Activated CD4-positive, alpha-beta memory T cell treated with anti-CD3 and anti-CD28 coated beads, Interleukin-2, amount 10 ng/mL, durations not matched to agents 7 days and 5 days (primary cell): ENCODE results near the gene CXCL9. TPM values are rescaled to one million over a fixed set of nuclear protein-coding genes. Genes with fewer than 3 reads are reported as not detected.
A peak's percentile ranks its signal among the peaks of the same experiment; 100 is the strongest.
"Not testable (repeated sequence)": the region's sequence is repeated elsewhere in the genome, so short reads cannot be mapped to it uniquely, and the experiment has no call there.

Source experiments
- CTCF ChIA-PET: fragments of 350-600 bp; sonication (Branson Sonifier 250); formaldehyde crosslinking; loops from one replicate; lab custom pipeline; 2021; ENCODE audit warnings: antibody characterized with exemption, inconsistent platforms; lab: Charles Lee
- POLR2A ChIA-PET: fragments of 350-600 bp; sonication (Branson Sonifier 250); formaldehyde crosslinking; loops from one replicate; lab custom pipeline; 2021; ENCODE audit warnings: antibody characterized with exemption; lab: Charles Lee
- DNase-seq: peaks from one replicate; pipeline ENCODE4 v3.0.0-alpha.2; 2020
- H3K27ac Mint-ChIP-seq: one replicate; pipeline ENCODE4 v1.8.0; 2021; ENCODE audit warnings: mild to moderate bottlenecking, mixed read lengths
- H3K27me3 Mint-ChIP-seq: one replicate; pipeline ENCODE4 v1.8.0; 2021; ENCODE audit warnings: mixed read lengths
- H3K36me3 Mint-ChIP-seq: one replicate; pipeline ENCODE4 v1.8.0; 2021; ENCODE audit warnings: low read depth, mixed read lengths
- H3K4me1 Mint-ChIP-seq: one replicate; pipeline ENCODE4 v1.8.0; 2021; ENCODE audit warnings: mixed read lengths
- H3K4me3 Mint-ChIP-seq: one replicate; pipeline ENCODE4 v1.8.0; 2021; ENCODE audit warnings: mild to moderate bottlenecking, mixed read lengths
- H3K9me3 Mint-ChIP-seq: one replicate; pipeline ENCODE4 v1.8.0; 2021; ENCODE audit warnings: mixed read lengths
- total RNA-seq, 2 experiments: library from RNA; stranded (reverse); gene quantifications; one replicate each; pipeline ENCODE4 v1.2.3, GENCODE V29; 2021

CXCL9 gene
- total RNA-seq, 2 experiments from 2014 or later: not detected

- no peak overlapping the region for H3K4me3 Mint-ChIP-seq
- no peak for DNase-seq
- peaks cover 8% of the 10 kb centered on the region for H3K27me3 Mint-ChIP-seq
- peaks cover 10% of the 10 kb centered on the region for H3K4me1 Mint-ChIP-seq
- H3K36me3 Mint-ChIP-seq: peaks cover 2% of the 10 kb centered on the region
- CTCF ChIA-PET: interaction anchor here (1.2 to 1.6 kb wide), 2 partner anchors 13 to 27 kb away, joined by 4 to 5 read pairs; no protein-coding TSS in a partner anchor
- POLR2A ChIA-PET: no interaction called here
- H3K9me3 Mint-ChIP-seq: no peaks in the 10 kb centered on the region
- no peak overlapping the region for H3K27ac Mint-ChIP-seq
These were observed 2.0 kb upstream of the CXCL9 start for GRCh38 chr4:76009311-76009710.

- POLR2A ChIA-PET: no interaction called here
These were observed 3.7 kb downstream of the CXCL9 start for GRCh38 chr4:76003620-76004019.

GRCh38 chr4:76003035-76003434, 4.3 kb downstream of the CXCL9 start:
- H3K9me3 Mint-ChIP-seq: no peaks in the 10 kb centered on the region
- H3K36me3 Mint-ChIP-seq: no peaks in the 10 kb centered on the region
- ChIA-PET POLR2A (no interaction called here), CTCF (no interaction called here)
- H3K27me3 Mint-ChIP-seq: peaks cover 4% of the 10 kb centered on the region
- no peak overlapping the region for H3K4me3 Mint-ChIP-seq
- DNase-seq: no peak
- H3K27ac Mint-ChIP-seq: no peak overlapping the region
- peaks cover 7% of the 10 kb centered on the region for H3K4me1 Mint-ChIP-seq

More at GRCh38 chr4:76003620-76004019, 3.7 kb downstream of the CXCL9 start:
- Mint-ChIP-seq H3K36me3 (no peaks in the 10 kb centered on the region), H3K4me3 (no peak overlapping the region), H3K4me1 (peaks cover 7% of the 10 kb centered on the region), H3K27ac (no peak overlapping the region), H3K9me3 (no peaks in the 10 kb centered on the region), H3K27me3 (peaks cover 6% of the 10 kb centered on the region)
- no peak for DNase-seq
- CTCF ChIA-PET: no interaction called here

- Mint-ChIP-seq H3K4me3 (no peak overlapping the region), H3K27ac (no peak overlapping the region), H3K27me3 (peaks cover 3% of the 10 kb centered on the region), H3K9me3 (no peaks in the 10 kb centered on the region), H3K36me3 (no peaks in the 10 kb centered on the region), H3K4me1 (peaks cover 7% of the 10 kb centered on the region)
- CTCF ChIA-PET: no interaction called here
- DNase-seq: no peak
- POLR2A ChIA-PET: no interaction called here
These were observed 5.1 kb downstream of the CXCL9 start for GRCh38 chr4:76002176-76002575.

DNA sequence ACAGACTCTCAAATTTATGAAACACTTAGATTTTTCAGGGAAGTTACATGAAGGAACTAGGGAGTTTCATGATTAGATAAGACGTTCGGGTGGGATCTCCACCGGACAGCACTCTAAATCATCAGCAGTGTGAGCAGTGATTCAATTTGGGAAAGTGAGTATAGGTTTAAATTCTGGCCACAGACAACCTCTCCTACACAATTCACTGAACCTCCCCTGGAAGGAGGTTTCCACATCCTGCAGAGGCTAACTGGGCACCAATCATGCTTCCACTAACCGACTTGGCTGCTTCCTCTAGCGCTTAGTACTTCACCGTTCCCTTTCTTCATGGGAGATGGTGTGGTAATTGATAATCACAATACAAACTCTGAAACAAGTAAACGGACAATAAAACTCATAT, 5.6 kb downstream of the CXCL9 start:
- Mint-ChIP-seq H3K4me1 (peaks cover 7% of the 10 kb centered on the region), H3K4me3 (no peak overlapping the region), H3K36me3 (no peaks in the 10 kb centered on the region), H3K27me3 (no peaks in the 10 kb centered on the region), H3K9me3 (no peaks in the 10 kb centered on the region), H3K27ac (no peak overlapping the region)
- DNase-seq: no peak
- POLR2A ChIA-PET: no interaction called here
- CTCF ChIA-PET: interaction anchor here (0.6 kb wide), 1 partner anchor 66 kb away, joined by 3 read pairs; no protein-coding TSS in a partner anchor

GRCh38 chr4:76000279-76000678, 7.0 kb downstream of the CXCL9 start:
- ChIA-PET CTCF (interaction anchor here (1.5 kb wide), 1 partner anchor 66 kb away, joined by 4 read pairs; no protein-coding TSS in a partner anchor), POLR2A (no interaction called here)
- Mint-ChIP-seq H3K4me3 (no peak overlapping the region), H3K9me3 (no peaks in the 10 kb centered on the region), H3K27me3 (no peaks in the 10 kb centered on the region), H3K36me3 (no peaks in the 10 kb centered on the region), H3K27ac (no peak overlapping the region), H3K4me1 (peaks cover 10% of the 10 kb centered on the region)
- DNase-seq: no peak

DNA sequence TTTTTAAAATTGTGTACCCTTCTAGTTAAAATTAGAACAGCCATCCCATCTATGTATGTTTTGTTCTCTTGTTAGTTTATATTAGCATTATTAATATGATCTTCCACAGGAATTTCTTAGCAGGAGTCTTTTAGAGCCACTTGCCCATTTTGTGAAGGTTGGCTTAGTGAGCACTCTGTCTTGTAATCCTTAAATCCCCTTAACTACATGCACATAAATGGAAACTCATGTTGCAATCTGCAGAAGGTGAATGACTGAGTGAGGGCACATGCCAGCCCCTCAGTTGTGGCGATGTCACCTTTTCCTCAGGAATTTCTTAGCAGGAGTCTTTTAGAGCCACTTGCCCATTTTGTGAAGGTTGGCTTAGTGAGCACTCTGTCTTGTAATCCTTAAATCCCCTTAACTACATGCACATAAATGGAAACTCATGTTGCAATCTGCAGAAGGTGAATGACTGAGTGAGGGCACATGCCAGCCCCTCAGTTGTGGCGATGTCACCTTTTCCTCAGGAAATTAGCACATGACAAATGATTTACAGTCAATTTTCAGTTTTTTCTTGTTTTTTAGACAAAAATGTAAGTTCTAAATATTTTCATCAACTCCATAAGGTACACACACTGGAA, 8.7 kb downstream of the CXCL9 start:
- CTCF ChIA-PET, DNase-seq, H3K4me1 Mint-ChIP-seq, H3K4me3 Mint-ChIP-seq, POLR2A ChIA-PET, H3K27me3 Mint-ChIP-seq, H3K27ac Mint-ChIP-seq, H3K36me3 Mint-ChIP-seq, H3K9me3 Mint-ChIP-seq: not testable (repeated sequence)

GRCh38 chr4:75997946-75998345, 9.4 kb downstream of the CXCL9 start:
- H3K27me3 Mint-ChIP-seq: no peaks in the 10 kb centered on the region
- no peaks in the 10 kb centered on the region for H3K36me3 Mint-ChIP-seq
- no peak overlapping the region for H3K27ac Mint-ChIP-seq
- no peaks in the 10 kb centered on the region for H3K9me3 Mint-ChIP-seq
- DNase-seq: no peak
- H3K4me3 Mint-ChIP-seq: no peak overlapping the region
- ChIA-PET POLR2A (no interaction called here), CTCF (interaction anchor here (2.8 kb wide), 1 partner anchor 16 kb away, joined by 16 read pairs; no protein-coding TSS in a partner anchor)
- H3K4me1 Mint-ChIP-seq: peaks cover 8% of the 10 kb centered on the region

DNA sequence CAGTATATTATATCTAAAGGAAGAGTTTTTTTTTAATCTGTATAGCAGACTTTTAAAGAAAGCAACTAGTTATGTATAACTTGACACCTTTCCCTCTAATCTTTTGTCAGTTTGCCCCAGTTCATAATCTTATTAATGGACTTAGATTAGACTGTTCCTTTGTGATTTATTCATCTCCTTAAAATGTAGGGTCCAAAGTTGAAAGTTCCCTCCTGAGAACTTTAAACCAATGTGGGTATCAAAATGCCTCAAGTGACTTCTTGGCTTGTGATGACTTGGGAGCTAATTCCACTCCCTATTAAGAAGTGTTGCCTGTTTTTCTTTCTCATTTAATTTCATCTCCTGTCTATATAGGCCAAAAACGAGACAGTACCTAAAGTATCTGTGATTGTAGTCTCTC, 10.2 kb downstream of the CXCL9 start:
- H3K9me3 Mint-ChIP-seq: no peaks in the 10 kb centered on the region
- DNase-seq: no peak
- H3K36me3 Mint-ChIP-seq: no peaks in the 10 kb centered on the region
- ChIA-PET CTCF (interaction anchor here (0.7 to 3.2 kb wide), 12 partner anchors 12 to 630 kb away, joined by 3 to 34 read pairs (median 10); no protein-coding TSS in a partner anchor), POLR2A (no interaction called here)
- no peaks in the 10 kb centered on the region for H3K27me3 Mint-ChIP-seq
- no peak overlapping the region for H3K4me3 Mint-ChIP-seq
- H3K4me1 Mint-ChIP-seq: peaks cover 3% of the 10 kb centered on the region
- H3K27ac Mint-ChIP-seq: no peak overlapping the region

DNA sequence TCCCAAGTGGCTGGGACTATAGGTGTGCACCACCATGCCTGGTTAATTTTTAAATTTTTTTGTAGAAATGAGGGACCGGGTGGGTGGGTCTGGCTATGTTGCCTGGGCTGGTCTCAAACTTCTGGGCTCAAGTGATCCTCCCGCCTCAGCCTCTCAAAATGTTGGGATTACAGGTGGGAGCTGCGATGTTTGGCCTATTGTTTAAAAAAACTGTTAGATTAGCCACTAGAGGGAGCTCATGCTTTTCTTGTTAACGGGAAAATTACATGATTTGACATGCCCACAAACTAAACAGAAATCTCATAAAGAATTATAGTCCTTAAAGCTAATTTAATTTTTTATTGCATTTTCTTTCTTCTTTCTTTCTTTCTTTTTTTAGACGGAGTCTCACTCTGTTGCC, 11.6 kb downstream of the CXCL9 start:
- no peaks in the 10 kb centered on the region for H3K9me3 Mint-ChIP-seq
- no peak overlapping the region for H3K4me3 Mint-ChIP-seq
- no peak overlapping the region for H3K27ac Mint-ChIP-seq
- H3K36me3 Mint-ChIP-seq: peaks cover 1% of the 10 kb centered on the region
- peaks cover 12% of the 10 kb centered on the region for H3K4me1 Mint-ChIP-seq
- ChIA-PET POLR2A (interaction anchor here (0.7 to 1.6 kb wide), 4 partner anchors 55 to 153 kb away, joined by 3 to 8 read pairs (median 4); partner anchors contain the start of genes NAAA and NUP54), CTCF (interaction anchor here (0.6 to 3.2 kb wide), 35 partner anchors 9 to 382 kb away, joined by 3 to 34 read pairs (median 5); partner anchors contain the start of genes ART3, CXCL9, NAAA and NUP54)
- DNase-seq: no peak
- no peaks in the 10 kb centered on the region for H3K27me3 Mint-ChIP-seq

DNA sequence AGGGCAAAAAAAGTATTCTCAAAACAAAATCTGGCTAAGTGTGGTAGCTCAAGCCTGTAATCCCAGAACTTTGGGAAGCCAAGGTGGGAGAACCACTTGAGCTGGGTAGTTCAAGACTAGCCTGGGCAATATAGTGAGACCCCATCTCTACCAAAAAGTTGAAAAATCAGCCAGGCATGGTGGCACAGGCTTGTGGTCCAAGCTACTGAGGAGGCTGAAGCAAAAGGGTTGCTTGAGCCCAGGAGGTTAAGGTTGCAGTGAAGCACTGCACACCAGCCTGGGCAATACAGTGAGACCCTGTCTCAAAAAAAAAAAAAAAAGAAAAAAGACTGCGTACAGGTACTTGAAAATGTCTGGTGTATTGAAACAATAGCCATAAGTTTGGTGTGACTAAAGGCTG, 14.8 kb downstream of the CXCL9 start:
- no peak overlapping the region for H3K4me3 Mint-ChIP-seq
- peaks cover 19% of the 10 kb centered on the region for H3K36me3 Mint-ChIP-seq
- ChIA-PET POLR2A (interaction anchor here (1.2 to 2.2 kb wide), 2 partner anchors 52 to 156 kb away, joined by 3 to 25 read pairs; partner anchors contain the start of genes NAAA and NUP54), CTCF (interaction anchor here (0.6 to 2.0 kb wide), 5 partner anchors 54 to 380 kb away, joined by 3 to 7 read pairs (median 3); no protein-coding TSS in a partner anchor)
- H3K9me3 Mint-ChIP-seq: no peaks in the 10 kb centered on the region
- H3K27me3 Mint-ChIP-seq: no peaks in the 10 kb centered on the region
- no peak overlapping the region for H3K27ac Mint-ChIP-seq
- no peak for DNase-seq
- peaks cover 35% of the 10 kb centered on the region for H3K4me1 Mint-ChIP-seq

GRCh38 chr4:75989846-75990528, 17.3 kb downstream of the CXCL9 start:
- ChIA-PET CTCF (interaction anchor here (0.6 to 1.1 kb wide), 5 partner anchors 50 to 419 kb away, joined by 3 read pairs; no protein-coding TSS in a partner anchor), POLR2A (interaction anchor here (0.6 to 2.2 kb wide), 6 partner anchors 13 to 316 kb away, joined by 3 to 25 read pairs (median 3); partner anchors contain the start of genes NAAA and NUP54)
- no peak for DNase-seq
- Mint-ChIP-seq H3K4me3 (peak overlapping the region; percentile 88), H3K9me3 (no peaks in the 10 kb centered on the region), H3K36me3 (peaks cover 22% of the 10 kb centered on the region), H3K27me3 (no peaks in the 10 kb centered on the region), H3K4me1 (peaks cover 37% of the 10 kb centered on the region), H3K27ac (peak overlapping the region; percentile 83)

DNA sequence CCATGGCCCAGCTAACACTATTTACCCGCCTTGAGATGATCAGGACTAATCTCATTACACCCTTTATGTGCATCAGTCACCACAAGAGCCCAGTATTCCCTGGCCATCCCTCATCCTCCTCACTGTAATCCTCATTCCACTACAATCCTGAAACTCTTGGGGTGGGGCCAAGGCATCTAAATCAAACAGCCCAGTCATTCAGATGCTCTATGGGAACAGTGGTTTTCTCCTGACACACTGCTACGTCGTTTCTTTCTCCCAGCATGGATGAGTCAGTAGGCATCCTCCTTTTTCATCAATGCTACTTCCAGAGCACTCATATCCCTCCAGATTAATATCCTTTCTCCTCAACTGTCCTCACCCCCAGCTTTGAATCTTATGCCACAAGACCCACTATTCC, 22.2 kb downstream of the CXCL9 start:
- Mint-ChIP-seq H3K9me3 (no peaks in the 10 kb centered on the region), H3K27me3 (no peaks in the 10 kb centered on the region), H3K4me1 (peaks cover 28% of the 10 kb centered on the region), H3K4me3 (no peak overlapping the region), H3K27ac (no peak overlapping the region), H3K36me3 (peaks cover 40% of the 10 kb centered on the region)
- ChIA-PET CTCF (interaction anchor here (0.9 to 1.2 kb wide), 2 partner anchors 11 to 69 kb away, joined by 3 to 6 read pairs; no protein-coding TSS in a partner anchor), POLR2A (no interaction called here)
- no peak for DNase-seq
